ENCODE results near the gene IL1R2.

IL1R2 gene

DNA sequence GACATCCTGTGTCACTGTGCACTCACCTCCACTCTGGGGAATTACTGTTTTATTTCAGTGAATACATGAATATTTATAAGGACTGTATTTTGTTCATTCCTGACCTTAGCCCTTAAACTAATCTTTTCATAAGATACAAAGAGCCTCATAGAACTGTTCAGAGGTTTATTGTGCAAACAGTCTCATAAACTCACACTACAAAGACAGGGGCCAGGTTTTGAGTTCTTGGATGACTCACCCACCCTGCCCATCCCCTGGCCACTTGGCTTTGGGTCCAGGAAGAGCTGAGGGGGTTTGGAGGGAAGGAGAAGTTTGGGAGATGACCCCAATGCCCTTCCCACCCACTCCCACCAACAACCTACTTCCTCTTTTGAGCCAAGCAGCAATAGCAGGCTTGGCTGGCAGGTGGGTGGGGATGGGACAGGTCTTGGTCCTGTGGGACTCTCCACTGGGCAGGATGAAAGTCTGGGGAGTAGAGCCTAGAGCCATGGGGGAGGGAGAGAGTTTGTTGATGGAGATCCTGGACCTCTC, 43.1 kb upstream of the IL1R2 start:
- Histone ChIP-seq H3K9ac (no peak overlapping the region), H3K79me2 (no peaks in the 10 kb centered on the region), H3K27ac (no peak overlapping the region), H3K36me3 (ENCODE audit: control insufficient read depth, insufficient read depth, low read length) (no peaks in the 10 kb centered on the region), H3K4me1 (no peaks in the 10 kb centered on the region), H3K9me3 (ENCODE audit: control insufficient read depth, low read length) (no peaks in the 10 kb centered on the region), H3K4me3 (ENCODE audit: low read depth, low read length) (no peak overlapping the region), H3K4me2 (ENCODE audit: low read length) (no peak overlapping the region), H3K27me3 (ENCODE audit: control insufficient read depth, insufficient read depth, low read length) (no peaks in the 10 kb centered on the region), H2AFZ (no peak overlapping the region)
- TF ChIP-seq, protein P1, sequence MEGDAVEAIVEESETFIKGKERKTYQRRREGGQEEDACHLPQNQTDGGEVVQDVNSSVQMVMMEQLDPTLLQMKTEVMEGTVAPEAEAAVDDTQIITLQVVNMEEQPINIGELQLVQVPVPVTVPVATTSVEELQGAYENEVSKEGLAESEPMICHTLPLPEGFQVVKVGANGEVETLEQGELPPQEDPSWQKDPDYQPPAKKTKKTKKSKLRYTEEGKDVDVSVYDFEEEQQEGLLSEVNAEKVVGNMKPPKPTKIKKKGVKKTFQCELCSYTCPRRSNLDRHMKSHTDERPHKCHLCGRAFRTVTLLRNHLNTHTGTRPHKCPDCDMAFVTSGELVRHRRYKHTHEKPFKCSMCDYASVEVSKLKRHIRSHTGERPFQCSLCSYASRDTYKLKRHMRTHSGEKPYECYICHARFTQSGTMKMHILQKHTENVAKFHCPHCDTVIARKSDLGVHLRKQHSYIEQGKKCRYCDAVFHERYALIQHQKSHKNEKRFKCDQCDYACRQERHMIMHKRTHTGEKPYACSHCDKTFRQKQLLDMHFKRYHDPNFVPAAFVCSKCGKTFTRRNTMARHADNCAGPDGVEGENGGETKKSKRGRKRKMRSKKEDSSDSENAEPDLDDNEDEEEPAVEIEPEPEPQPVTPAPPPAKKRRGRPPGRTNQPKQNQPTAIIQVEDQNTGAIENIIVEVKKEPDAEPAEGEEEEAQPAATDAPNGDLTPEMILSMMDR (IDR thresholded peaks at IDR 0.05): no peak

DNA sequence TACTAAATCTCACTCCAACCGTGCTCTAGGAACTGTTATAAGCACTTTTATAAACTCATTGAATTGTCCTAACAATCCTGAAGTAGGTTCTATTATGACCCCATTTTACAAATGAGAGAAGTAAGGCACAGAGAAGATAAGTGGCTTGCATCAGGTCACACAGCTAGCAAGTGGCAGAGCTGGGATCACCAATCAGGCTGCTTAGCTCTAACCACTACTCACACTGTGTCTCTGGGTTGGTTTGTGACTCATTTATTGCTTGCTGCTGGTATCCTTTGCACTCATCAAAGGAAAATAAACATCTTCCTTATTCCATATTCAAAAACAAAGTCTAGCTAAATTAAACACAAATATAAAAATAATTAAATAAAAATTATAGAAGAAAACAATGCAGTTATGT, 42.5 kb upstream of the IL1R2 start:
- no peak overlapping the region for H3K4me2 ChIP-seq (ENCODE audit: low read length)
- H2AFZ ChIP-seq: no peak overlapping the region
- TF ChIP-seq, protein P1 (IDR thresholded peaks at IDR 0.05): no peak
- no peak overlapping the region for H3K4me3 ChIP-seq (ENCODE audit: low read depth, low read length)
- no peaks in the 10 kb centered on the region for H3K9me3 ChIP-seq (ENCODE audit: control insufficient read depth, low read length)
- no peak overlapping the region for H3K27ac ChIP-seq
- H3K79me2 ChIP-seq: no peaks in the 10 kb centered on the region
- H3K27me3 ChIP-seq (ENCODE audit: control insufficient read depth, insufficient read depth, low read length): no peaks in the 10 kb centered on the region
- no peak overlapping the region for H3K9ac ChIP-seq
- H3K36me3 ChIP-seq (ENCODE audit: control insufficient read depth, insufficient read depth, low read length): no peaks in the 10 kb centered on the region
- H3K4me1 ChIP-seq: no peaks in the 10 kb centered on the region

DNA sequence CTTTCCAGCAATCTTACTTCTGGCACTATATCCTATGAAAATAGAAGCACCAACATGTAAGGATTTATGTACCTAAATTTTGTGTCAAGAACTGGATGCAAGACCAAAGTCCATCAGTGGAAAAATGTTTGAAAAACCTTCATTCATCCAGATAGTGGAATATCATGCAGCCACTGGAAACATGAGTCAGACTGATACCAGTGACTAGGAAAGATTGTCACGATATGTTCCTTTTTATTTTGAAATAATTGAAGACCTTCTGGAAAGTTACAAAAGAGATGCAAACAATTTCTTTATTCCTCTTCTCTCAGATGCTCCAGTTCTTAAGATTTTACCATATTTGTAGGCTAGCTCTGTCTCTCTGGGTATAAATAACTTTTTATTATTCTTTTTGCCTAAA, 40.5 kb upstream of the IL1R2 start:
- H3K9ac ChIP-seq: no peak overlapping the region
- H3K4me3 ChIP-seq (ENCODE audit: low read depth, low read length): no peak overlapping the region
- no peak overlapping the region for H3K4me2 ChIP-seq (ENCODE audit: low read length)
- no peaks in the 10 kb centered on the region for H3K79me2 ChIP-seq
- no peaks in the 10 kb centered on the region for H3K36me3 ChIP-seq (ENCODE audit: control insufficient read depth, insufficient read depth, low read length)
- H3K9me3 ChIP-seq (ENCODE audit: control insufficient read depth, low read length): no peaks in the 10 kb centered on the region
- no peaks in the 10 kb centered on the region for H3K27me3 ChIP-seq (ENCODE audit: control insufficient read depth, insufficient read depth, low read length)
- H3K27ac ChIP-seq: no peak overlapping the region
- TF ChIP-seq, protein P1 (IDR thresholded peaks at IDR 0.05): no peak
- no peak overlapping the region for H2AFZ ChIP-seq
- no peaks in the 10 kb centered on the region for H3K4me1 ChIP-seq

DNA sequence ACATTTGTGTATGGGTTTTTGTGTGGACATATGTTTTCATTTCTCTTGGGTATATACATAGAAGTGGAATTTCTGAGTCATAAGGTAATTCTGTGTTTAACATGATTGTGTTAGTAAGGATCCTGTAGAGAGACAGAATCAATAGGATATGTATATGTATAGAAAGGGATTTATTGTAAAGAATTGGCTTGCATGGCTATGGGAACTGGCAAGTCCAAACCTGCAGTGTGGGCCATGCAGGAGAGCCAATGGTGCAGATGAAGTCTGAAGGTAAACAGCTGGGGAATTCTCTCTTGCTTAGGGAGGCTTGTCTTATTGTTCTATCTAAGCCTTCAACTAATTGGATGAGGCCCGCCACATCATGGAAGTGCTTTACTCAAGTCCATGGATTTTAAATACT, 39.2 kb upstream of the IL1R2 start:
- Histone ChIP-seq H2AFZ (no peak overlapping the region), H3K27ac (no peak overlapping the region), H3K79me2 (no peaks in the 10 kb centered on the region), H3K9ac (no peak overlapping the region), H3K4me2 (ENCODE audit: low read length) (no peak overlapping the region), H3K4me1 (no peaks in the 10 kb centered on the region), H3K27me3 (ENCODE audit: control insufficient read depth, insufficient read depth, low read length) (no peaks in the 10 kb centered on the region), H3K9me3 (ENCODE audit: control insufficient read depth, low read length) (no peaks in the 10 kb centered on the region), H3K36me3 (ENCODE audit: control insufficient read depth, insufficient read depth, low read length) (no peaks in the 10 kb centered on the region), H3K4me3 (ENCODE audit: low read depth, low read length) (no peak overlapping the region)
- TF ChIP-seq, protein P1 (IDR thresholded peaks at IDR 0.05): no peak

Data from parathyroid adenoma (tissue), 2 donors.